BLaER1 (cell line): ENCODE data around the gene SPATA16.
"Not testable (repeated sequence)": the region's sequence is repeated elsewhere in the genome, so short reads cannot be mapped to it uniquely, and the experiment has no call there.

ENCODE experiments used
- H3K27ac ChIP-seq: shearing (Covaris generic); formaldehyde crosslinking; 2 replicates; pipeline ENCODE4 v1.8.1; 2022
- H3K27me3 ChIP-seq: shearing (Covaris generic); formaldehyde crosslinking; 2 replicates; pipeline ENCODE4 v1.8.1; 2022
- H3K36me3 ChIP-seq: shearing (Covaris generic); formaldehyde crosslinking; 2 replicates; pipeline ENCODE4 v1.8.1; 2022
- H3K4me1 ChIP-seq: shearing (Covaris generic); formaldehyde crosslinking; 2 replicates; pipeline ENCODE4 v1.8.1; 2022
- H3K4me2 ChIP-seq: shearing (Covaris generic); formaldehyde crosslinking; 2 replicates; pipeline ENCODE4 v1.8.1; 2022
- H3K4me3 ChIP-seq: shearing (Covaris generic); formaldehyde crosslinking; 2 replicates; pipeline ENCODE4 v1.8.1; 2022
- H3K9ac ChIP-seq: shearing (Covaris generic); formaldehyde crosslinking; 2 replicates; pipeline ENCODE4 v1.8.1; 2022
- H3K9me3 ChIP-seq: shearing (Covaris generic); formaldehyde crosslinking; 2 replicates; pipeline ENCODE4 v1.8.1; 2022
- H4K20me1 ChIP-seq: shearing (Covaris generic); formaldehyde crosslinking; 2 replicates; pipeline ENCODE4 v1.8.1; 2022
- Cebpa-rat ChIP-seq: shearing (Covaris generic); IDR thresholded peaks from 2 replicates; pipeline ENCODE4 v1.8.1; 2022

SPATA16 gene

GRCh38 chr3:173030273-173030672 is 110.8 kb downstream of the SPATA16 start:
- H3K9me3 ChIP-seq, result no peaks in the 10 kb centered on the region
- H3K4me1 ChIP-seq, result no peaks in the 10 kb centered on the region
- no peak overlapping the region for H3K4me2 ChIP-seq
- H3K27me3 ChIP-seq, result no peaks in the 10 kb centered on the region
- H3K36me3 ChIP-seq, result no peaks in the 10 kb centered on the region
- no peak overlapping the region for H3K27ac ChIP-seq
- H3K9ac ChIP-seq, result no peak overlapping the region
- TF ChIP-seq Cebpa-rat, result no peak
- no peaks in the 10 kb centered on the region for H4K20me1 ChIP-seq
- H3K4me3 ChIP-seq, result no peak overlapping the region

- no peak overlapping the region for H3K9ac ChIP-seq
- H3K9me3 ChIP-seq, result no peaks in the 10 kb centered on the region
- no peaks in the 10 kb centered on the region for H3K27me3 ChIP-seq
- no peak overlapping the region for H3K4me3 ChIP-seq
- H4K20me1 ChIP-seq, result no peaks in the 10 kb centered on the region
- no peak for TF ChIP-seq Cebpa-rat
- H3K27ac ChIP-seq, result no peak overlapping the region
- H3K4me2 ChIP-seq, result no peak overlapping the region
- no peaks in the 10 kb centered on the region for H3K4me1 ChIP-seq
- H3K36me3 ChIP-seq, result no peaks in the 10 kb centered on the region
These were observed 112.7 kb downstream of the SPATA16 start for GRCh38 chr3:173028351-173028750.

DNA sequence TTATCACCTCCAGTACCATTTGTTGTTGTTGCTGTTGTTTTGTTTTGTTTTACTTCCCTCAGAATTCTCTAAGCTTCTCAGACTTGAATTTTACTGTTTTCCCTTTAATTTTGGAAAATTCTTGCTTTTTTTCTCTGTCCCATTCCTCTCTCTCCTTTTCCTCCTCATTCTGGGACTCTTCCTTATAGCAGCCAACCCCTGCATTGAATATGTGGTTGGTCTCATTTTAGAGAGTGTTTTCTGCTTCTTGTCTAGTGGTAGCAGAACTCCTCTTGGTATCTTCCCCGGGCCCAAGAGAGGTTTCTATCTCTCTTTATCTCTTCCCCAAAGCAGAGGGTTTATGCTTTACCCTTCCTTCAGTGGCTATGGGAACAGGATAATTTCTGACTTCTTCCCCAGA is 113.6 kb downstream of the SPATA16 start:
- Histone ChIP-seq H3K36me3 (no peaks in the 10 kb centered on the region), H3K27ac (no peak overlapping the region), H3K4me3 (no peak overlapping the region), H4K20me1 (no peaks in the 10 kb centered on the region), H3K9ac (no peak overlapping the region), H3K27me3 (no peaks in the 10 kb centered on the region), H3K9me3 (no peaks in the 10 kb centered on the region), H3K4me1 (no peaks in the 10 kb centered on the region), H3K4me2 (no peak overlapping the region)
- no peak for TF ChIP-seq Cebpa-rat

DNA sequence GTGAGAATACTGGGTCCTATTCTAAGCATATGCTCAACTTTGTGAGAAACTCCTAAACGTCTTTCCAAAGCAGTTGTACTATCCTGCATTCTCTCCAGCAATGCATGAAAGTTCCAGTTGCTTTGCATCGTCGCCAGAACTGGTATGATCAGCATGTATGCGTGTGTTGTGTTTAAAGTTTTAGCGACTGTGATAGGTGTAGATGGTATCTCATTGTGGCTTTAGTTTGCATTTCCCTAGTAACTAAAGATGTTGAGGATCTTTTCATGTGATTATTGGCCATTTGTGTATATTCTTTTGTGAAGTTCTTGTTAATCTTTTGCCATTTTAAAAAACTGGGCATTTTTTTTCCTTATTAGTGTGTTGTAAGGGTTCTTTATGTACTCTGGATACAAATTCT is 115.1 kb downstream of the SPATA16 start:
- H4K20me1 ChIP-seq, result no peaks in the 10 kb centered on the region
- H3K4me2 ChIP-seq, result no peak overlapping the region
- H3K27ac ChIP-seq, result no peak overlapping the region
- TF ChIP-seq Cebpa-rat, result no peak
- no peaks in the 10 kb centered on the region for H3K4me1 ChIP-seq
- H3K4me3 ChIP-seq, result no peak overlapping the region
- no peak overlapping the region for H3K9ac ChIP-seq
- no peaks in the 10 kb centered on the region for H3K27me3 ChIP-seq
- H3K9me3 ChIP-seq, result no peaks in the 10 kb centered on the region
- no peaks in the 10 kb centered on the region for H3K36me3 ChIP-seq

DNA sequence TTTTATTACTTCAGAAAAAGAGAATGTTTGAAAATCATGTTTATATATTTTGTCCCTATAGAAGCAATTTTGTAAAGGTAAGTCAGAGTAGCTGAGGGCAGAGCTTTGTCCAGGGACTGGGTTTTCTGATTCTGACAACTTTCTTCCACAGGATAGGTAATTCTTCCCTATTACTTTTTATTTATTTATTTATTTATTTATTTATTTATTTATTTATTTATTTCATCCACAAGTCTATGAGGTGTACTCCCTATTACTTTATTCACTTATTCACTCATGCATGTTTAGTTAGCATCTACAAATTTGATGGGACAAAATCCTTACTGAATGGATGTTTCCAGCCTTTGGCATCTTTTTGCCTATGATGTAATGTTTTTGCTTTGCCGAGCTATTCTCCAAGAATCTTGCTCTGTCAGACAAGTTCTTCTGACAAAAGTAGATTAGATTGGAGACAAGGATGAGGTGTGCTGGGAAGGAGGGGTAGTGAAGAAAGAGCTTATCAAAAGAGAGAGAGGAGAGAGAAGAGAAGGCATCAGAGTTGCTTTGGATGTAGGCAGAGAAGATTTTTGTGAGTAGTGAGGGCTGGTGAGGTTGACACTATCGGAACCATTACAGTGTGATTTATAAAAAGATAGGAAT is 119.4 kb downstream of the SPATA16 start:
- no peak overlapping the region for H3K27ac ChIP-seq
- no peak for TF ChIP-seq Cebpa-rat
- no peaks in the 10 kb centered on the region for H3K36me3 ChIP-seq
- no peaks in the 10 kb centered on the region for H3K27me3 ChIP-seq
- H4K20me1 ChIP-seq, result no peaks in the 10 kb centered on the region
- no peak overlapping the region for H3K9ac ChIP-seq
- H3K4me2 ChIP-seq, result no peak overlapping the region
- no peaks in the 10 kb centered on the region for H3K4me1 ChIP-seq
- H3K4me3 ChIP-seq, result no peak overlapping the region
- H3K9me3 ChIP-seq, result no peaks in the 10 kb centered on the region

DNA sequence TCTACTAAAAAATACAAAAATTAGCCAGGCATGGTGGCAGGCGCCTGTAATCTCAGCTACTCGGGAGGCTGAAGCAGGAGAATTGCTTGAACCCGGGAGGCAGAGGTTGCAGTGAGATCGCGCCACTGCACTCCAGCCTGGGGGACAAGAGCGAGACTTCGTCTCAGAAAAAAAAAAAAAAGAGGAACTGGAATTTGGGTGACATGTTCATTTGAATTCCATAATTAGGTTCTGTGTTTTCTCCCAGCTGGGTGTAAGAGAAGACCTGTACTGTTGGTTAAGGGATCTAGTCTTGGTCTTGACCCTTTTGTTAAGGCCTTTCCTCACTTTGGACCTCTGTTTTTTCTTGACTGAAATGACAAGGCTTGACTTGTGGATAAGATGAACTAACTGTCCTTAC is 120.9 kb downstream of the SPATA16 start:
- H3K9ac ChIP-seq, H3K36me3 ChIP-seq, H3K4me2 ChIP-seq, H3K27ac ChIP-seq, H4K20me1 ChIP-seq, H3K4me3 ChIP-seq, H3K9me3 ChIP-seq, H3K27me3 ChIP-seq, H3K4me1 ChIP-seq: not testable (repeated sequence)

- H3K27ac ChIP-seq, result no peak overlapping the region
- no peak overlapping the region for H3K9ac ChIP-seq
- no peak overlapping the region for H3K4me2 ChIP-seq
- H3K4me1 ChIP-seq, result no peaks in the 10 kb centered on the region
- H4K20me1 ChIP-seq, result no peaks in the 10 kb centered on the region
- H3K36me3 ChIP-seq, result no peaks in the 10 kb centered on the region
- TF ChIP-seq Cebpa-rat, result no peak
- no peaks in the 10 kb centered on the region for H3K9me3 ChIP-seq
- H3K4me3 ChIP-seq, result no peak overlapping the region
- no peaks in the 10 kb centered on the region for H3K27me3 ChIP-seq
These were observed 121.7 kb downstream of the SPATA16 start for GRCh38 chr3:173019378-173019777.

GRCh38 chr3:173018758-173019157 is 122.3 kb downstream of the SPATA16 start:
- H3K4me1 ChIP-seq, result no peaks in the 10 kb centered on the region
- no peak overlapping the region for H3K4me2 ChIP-seq
- no peak overlapping the region for H3K9ac ChIP-seq
- TF ChIP-seq Cebpa-rat, result no peak
- no peaks in the 10 kb centered on the region for H3K27me3 ChIP-seq
- H3K27ac ChIP-seq, result no peak overlapping the region
- H3K36me3 ChIP-seq, result no peaks in the 10 kb centered on the region
- H3K4me3 ChIP-seq, result no peak overlapping the region
- H3K9me3 ChIP-seq, result no peaks in the 10 kb centered on the region
- no peaks in the 10 kb centered on the region for H4K20me1 ChIP-seq

GRCh38 chr3:173013219-173013832 is 127.7 kb downstream of the SPATA16 start:
- H4K20me1 ChIP-seq, result no peaks in the 10 kb centered on the region
- H3K4me2 ChIP-seq, result no peak overlapping the region
- H3K9ac ChIP-seq, result no peak overlapping the region
- TF ChIP-seq Cebpa-rat, result no peak
- no peaks in the 10 kb centered on the region for H3K27me3 ChIP-seq
- no peaks in the 10 kb centered on the region for H3K36me3 ChIP-seq
- H3K4me3 ChIP-seq, result no peak overlapping the region
- H3K27ac ChIP-seq, result no peak overlapping the region
- no peaks in the 10 kb centered on the region for H3K4me1 ChIP-seq
- H3K9me3 ChIP-seq, result no peaks in the 10 kb centered on the region

- Histone ChIP-seq H3K36me3 (no peaks in the 10 kb centered on the region), H3K9me3 (no peaks in the 10 kb centered on the region), H3K4me2 (no peak overlapping the region), H3K4me1 (no peaks in the 10 kb centered on the region), H3K4me3 (no peak overlapping the region), H4K20me1 (no peaks in the 10 kb centered on the region), H3K9ac (no peak overlapping the region), H3K27me3 (no peaks in the 10 kb centered on the region), H3K27ac (no peak overlapping the region)
- no peak for TF ChIP-seq Cebpa-rat
These were observed 131.6 kb downstream of the SPATA16 start for GRCh38 chr3:173009410-173009809.

- TF ChIP-seq Cebpa-rat, result no peak
- no peak overlapping the region for H3K4me2 ChIP-seq
- H3K9me3 ChIP-seq, result no peaks in the 10 kb centered on the region
- H4K20me1 ChIP-seq, result no peaks in the 10 kb centered on the region
- H3K27me3 ChIP-seq, result no peaks in the 10 kb centered on the region
- H3K36me3 ChIP-seq, result no peaks in the 10 kb centered on the region
- H3K4me3 ChIP-seq, result no peak overlapping the region
- no peak overlapping the region for H3K9ac ChIP-seq
- H3K4me1 ChIP-seq, result no peaks in the 10 kb centered on the region
- H3K27ac ChIP-seq, result no peak overlapping the region
These were observed 132.1 kb downstream of the SPATA16 start for GRCh38 chr3:173008978-173009377.
